Measurements from ENCODE around the gene PLVAP.

The PLVAP gene

DNA sequence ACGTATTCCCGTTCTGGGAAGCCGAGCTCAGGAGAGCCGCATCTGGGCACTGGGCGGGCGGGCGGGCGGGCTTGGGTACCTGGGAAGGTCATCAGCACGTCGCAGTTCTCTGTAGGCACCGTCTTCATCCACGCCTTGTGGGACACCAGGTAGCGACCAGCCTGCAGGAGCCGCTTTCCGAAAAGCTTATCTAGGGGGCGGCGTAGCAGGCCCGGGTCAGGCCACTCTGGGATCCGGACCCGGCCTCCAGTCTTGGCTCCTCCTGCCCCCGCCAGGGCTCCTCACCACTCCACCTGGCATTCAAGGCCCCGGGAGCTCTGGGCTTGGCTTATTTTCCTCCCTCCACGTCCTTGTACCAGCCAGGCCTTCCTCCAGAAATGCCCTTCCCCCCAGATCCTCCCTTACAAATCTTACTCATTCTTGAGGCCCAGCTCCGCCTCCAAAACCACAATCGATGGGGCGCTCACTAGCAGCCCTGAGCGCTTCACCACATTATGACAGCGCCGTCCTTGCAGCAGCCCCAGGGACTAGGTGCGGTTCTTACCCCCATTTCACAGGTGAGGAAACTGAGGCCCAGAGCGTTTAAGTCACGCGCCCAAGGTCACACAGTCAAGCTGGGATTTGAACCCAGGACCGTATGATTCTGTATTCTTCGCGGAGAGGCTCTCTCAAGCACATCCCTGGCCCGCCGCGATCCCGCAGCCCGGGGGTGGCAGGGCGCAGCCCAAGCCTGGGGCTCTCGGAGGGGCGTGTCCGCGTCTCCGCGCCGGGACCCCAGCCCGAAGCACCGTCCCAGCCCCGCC is 43.3 kb downstream of the PLVAP start:
- no peak for DNase-seq

DNA sequence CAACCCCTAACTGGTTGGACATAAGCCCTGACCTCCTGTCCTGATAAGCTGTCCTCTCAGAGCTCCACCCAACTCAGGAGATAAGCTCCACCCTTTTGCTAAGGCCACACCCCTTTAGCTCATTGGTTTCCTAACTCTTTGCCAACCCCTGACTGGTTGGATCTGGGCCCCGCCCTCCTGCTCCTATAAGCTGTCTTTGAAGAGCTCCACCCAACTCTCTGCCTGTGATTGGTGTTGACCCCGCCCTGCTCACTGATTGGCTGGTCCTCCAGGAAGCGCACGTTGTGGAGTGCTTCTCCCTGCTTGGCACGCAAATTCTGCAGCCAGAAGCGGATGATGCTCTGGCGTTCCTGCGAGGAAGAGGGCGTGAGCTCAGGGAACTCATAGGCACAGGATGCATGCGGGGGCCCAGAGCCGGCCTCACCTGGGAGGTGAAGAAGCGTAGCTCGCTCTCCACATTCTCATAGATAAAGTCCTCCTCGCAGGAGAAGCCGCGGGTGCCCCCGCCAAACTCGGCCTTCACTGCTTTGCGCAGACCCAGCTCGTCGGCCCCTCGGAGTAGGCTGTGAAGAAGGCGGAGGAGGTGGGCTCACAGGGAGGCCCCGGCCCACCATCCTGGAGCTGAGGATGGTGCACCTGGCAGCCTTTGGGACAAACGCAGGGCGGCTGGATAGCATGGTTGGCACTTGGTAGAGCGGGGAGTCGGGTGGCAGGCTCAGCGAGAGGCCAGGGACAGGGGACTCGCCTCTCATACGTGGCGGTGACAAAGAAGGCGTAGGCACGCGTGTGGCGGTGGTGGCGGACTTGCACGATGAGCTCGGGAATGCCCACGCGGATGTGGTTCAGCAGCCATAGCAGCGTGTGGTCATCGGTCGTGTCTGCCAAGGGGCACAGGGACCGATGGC is 44.2 kb downstream of the PLVAP start:
- DNase-seq, result peak; percentile 32 to 63

DNA sequence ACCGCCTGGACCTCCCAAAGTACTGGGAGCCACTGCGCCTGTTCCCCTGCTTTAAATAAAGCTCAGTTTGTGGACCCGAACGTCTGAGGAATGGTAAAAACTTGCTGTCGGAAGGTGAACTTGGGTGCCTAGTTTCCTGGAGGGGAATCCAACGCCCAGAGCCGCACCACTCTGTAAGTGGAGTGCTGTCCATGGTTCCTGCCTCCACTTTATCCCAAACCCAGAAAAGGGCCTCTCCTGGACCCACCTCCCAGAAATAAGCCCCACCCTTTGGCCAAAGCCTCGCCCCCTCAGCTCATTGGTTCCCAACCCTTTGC is 44.8 kb downstream of the PLVAP start:
- DNase-seq, result no peak

GRCh38 chr19:17331045-17331558 is 46.0 kb downstream of the PLVAP start:
- DNase-seq, result no peak

DNA sequence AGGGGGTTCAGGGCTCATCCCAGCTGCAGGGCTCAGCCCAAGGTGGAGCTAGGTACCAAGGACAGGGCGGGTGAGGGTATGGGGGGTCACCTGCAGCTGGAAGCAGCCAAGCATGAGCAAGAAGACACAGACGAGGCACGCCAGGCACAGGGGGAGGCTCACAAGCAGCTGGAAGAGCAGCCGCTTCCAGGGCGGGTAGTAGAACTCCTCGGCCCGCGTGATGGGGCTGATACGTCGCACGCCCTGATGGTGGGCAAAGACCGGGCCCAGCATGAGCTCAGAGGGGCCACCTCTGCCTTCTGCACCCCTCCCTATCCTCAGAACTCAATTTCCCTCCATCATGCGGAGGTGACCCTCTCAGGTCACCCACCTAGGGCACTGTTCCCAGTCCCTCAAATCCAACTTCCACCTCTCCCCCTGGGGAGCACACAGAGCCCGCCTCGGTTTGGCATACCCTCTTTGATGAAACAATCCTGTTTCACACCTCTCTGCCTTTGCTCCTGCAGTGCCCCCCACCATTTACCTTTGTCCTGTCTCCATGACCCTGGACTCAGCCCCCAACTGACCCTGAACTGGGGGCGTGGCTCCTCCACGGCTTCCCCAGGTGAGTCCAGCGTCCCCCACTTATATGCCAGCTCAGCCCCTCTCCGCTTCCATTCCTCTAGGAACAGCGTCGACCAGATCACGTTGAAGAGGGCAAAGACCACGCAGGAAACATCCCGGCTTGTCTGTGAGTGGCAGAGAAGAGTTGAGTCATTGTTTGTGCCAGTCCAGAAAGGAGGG is 46.7 kb downstream of the PLVAP start:
- no peak for DNase-seq

- no peak for DNase-seq
These were observed 47.5 kb downstream of the PLVAP start for GRCh38 chr19:17329366-17330261.

GRCh38 chr19:17328517-17329365 is 48.4 kb downstream of the PLVAP start:
- no peak for DNase-seq

DNA sequence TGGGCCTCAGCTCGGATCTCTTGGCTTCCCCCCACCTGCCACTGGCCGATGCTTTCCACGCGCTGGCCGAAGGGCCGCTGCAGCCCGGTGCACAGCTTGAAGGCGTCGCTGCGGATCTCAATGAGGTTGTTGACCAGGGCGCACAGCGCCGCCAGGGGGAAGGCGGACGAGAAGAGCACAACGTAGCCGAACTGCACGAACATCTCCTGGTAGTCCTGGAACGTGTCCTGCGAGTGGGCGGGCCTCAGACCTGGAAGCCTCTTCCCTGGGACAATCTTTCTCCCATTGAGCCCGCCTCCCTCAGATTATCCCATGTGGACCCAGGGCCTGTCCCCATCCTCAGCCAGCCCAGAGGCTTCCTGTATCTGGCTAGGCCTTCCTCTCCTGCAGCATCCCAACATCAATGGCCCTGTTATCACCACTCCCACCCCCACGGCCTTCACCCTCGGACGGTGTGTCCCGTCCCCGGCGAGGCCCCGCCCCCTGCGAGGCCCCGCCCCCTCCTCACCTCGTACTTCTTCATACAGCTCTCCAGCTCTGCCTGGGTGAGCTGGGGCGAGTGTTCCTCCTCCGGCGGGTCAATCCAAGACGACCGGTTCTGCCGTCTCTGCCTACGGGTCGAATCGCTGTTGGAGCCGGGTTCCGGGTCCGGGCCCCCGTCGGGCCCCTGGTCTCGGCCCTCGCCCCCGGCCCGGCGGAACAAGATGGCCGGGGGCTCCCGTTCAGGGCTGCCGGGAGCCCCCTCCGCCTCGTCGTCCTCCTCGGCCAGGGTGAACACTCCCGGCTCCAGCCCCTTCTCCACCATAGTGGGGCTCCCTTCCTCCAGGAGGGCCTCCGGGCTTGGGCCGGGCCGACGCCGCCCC is 49.3 kb downstream of the PLVAP start:
- no peak for DNase-seq

DNA sequence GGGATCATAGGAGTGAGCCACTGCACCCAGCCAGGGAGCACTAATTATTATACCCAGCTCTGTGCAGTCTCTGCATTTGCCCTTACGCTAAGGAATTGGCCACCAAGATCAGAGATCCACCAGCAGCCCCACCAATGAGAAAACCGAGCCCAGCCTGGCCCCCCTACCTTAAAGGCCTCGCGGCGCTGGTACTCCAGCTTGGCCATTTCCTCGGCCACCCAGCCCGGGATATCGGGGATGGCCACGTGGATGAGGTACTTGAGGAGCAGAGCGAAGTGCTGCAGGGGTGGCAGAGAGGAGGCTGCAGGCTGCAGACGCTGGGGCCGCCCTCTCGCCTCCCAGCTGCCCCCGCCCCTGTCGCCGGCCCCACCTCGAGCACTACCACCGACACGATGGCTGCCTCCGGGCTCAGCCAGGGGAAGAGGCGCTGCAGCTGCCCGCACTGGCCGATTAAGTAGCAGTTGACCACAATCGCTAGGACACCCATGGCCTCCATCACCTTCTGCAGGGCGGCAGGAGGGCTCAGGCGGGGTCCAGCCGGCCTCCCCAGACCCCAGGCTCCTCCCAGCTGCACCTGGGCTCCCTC is 50.0 kb downstream of the PLVAP start:
- DNase-seq, result no peak

DNA sequence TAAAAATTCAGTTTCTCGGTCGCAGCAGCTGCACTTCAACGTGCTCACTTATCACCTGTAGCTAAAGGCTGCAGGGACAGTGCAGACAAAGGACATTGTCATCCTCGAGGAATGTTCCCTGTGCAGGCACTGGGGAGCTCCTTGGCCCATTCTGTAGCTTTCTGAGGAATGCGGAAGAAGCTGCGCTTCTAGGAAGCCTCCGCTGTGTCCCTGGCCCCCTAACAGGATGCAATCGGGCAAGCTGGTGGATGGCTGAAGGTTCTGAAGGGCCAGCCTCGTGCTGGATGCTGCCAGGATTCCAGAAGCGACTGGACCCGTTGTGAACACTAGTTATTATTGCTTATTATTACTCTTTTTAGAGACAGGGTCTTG is 50.6 kb downstream of the PLVAP start:
- DNase-seq, result no peak

- DNase-seq, result no peak
These were observed 51.1 kb downstream of the PLVAP start for GRCh38 chr19:17325881-17326594.

- DNase-seq, result no peak
These were observed 52.0 kb downstream of the PLVAP start for GRCh38 chr19:17325133-17325532.

DNA sequence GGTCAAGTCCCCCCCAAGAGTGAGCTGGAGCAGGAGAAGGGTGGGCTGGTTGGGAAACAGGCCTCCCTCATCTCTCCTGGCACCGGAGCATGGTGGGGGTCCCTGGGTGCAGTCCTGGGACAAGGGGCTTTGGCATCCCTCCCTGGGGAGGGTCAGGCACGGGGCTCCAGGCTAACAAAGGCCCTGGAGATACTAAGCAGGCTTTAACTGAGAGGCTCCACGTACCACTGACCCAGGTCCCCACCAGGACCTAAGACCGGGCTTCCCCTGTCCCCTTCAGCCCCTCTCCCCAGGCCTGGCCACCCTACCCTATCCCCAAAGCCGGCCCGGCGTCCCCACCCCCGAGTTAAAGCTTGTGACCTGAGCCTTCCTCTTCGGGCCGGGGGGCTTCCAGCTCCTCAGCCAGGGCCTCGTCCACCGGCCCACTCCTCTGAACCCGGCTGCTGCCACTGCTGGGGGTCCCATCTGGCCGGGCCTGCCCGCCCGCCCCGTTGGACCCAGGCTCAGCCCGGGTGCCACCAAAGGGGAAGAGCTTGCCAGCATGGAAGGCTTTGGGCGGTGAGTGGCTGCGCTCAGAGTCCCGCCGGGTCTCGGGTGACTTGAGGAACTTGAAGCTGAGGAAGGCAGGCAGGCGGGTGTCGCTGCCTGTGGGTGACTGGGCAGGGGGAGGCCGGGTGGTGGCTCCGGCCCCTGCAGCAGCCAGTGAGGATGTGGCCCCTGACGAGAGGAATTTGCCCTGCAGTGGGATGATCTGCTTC is 52.6 kb downstream of the PLVAP start:
- DNase-seq, result no peak

- DNase-seq, result no peak
These were observed 53.2 kb downstream of the PLVAP start for GRCh38 chr19:17323964-17324332.

GRCh38 chr19:17323300-17323963 is 53.7 kb downstream of the PLVAP start:
- no peak for DNase-seq

GRCh38 chr19:17322854-17323253 is 54.3 kb downstream of the PLVAP start:
- no peak for DNase-seq

DNA sequence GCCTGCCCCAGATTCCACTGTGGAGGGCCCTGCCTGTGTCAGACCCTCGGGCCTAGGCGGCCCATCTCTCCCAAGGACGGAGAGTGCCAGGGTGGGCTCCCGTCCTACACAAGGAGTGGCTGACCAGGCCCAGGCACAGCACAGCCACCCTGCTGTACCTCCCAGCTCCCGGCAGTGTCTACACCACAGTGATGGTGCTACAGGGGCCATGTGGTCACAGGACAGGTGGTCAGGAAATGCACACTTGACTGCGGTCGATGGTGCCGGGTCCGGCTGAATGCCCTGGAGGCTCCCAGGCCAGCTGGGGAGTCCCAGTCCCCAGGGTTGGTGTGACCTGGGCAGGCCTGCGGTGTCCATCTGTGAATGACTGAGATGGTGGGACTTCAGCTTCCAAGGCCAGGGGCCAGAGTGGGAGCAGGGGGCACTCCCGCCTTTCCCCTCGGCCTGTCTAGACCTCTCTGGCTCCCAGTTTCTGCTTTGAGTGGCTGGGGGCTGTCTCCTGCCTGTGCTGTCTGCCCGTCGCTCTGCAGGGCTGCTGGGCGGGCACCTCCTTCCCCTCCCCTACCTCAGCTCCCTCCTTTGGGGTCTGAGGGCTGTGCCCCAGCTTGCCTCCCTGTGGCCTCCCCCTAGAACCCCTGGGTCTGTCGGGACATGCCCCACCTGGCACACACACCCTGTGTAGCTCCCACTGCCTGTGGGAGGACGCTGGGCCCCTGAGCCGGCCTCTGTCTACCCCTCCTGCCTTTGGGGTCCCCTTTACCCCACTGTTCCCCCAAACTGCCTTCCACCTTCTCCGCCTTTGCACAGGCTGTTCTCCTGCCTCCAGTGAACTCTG is 55.3 kb downstream of the PLVAP start:
- no peak for DNase-seq
